Ovary (tissue), 3 donors: ENCODE results near the gene ZNF138.
"Not testable (repeated sequence)": the region's sequence is repeated elsewhere in the genome, so short reads cannot be mapped to it uniquely, and the experiment has no call there.

ENCODE experiments used
- POLR2A ChIP-seq: fragments of 450-650 bp; IDR thresholded peaks from one replicate; pipeline ENCODE4 v1.6.1; 2017; ENCODE audit warnings: antibody characterized with exemption, mild to moderate bottlenecking, moderate library complexity
- TF ChIP-seq, protein P1 (sequence below), 3 donors: fragments of 450-650 bp in 2 of 3; fragments of 200-600 bp in 1 of 3; IDR thresholded peaks; one replicate each; pipeline versions ENCODE4 v1.5.1 to v1.8.0; 2016 to 2022; ENCODE audit warnings: antibody characterized with exemption in 3 of 3, mild to moderate bottlenecking in 1 of 3
- donor health status: DM: no; HTN: no; CAD: no.

DNA sequence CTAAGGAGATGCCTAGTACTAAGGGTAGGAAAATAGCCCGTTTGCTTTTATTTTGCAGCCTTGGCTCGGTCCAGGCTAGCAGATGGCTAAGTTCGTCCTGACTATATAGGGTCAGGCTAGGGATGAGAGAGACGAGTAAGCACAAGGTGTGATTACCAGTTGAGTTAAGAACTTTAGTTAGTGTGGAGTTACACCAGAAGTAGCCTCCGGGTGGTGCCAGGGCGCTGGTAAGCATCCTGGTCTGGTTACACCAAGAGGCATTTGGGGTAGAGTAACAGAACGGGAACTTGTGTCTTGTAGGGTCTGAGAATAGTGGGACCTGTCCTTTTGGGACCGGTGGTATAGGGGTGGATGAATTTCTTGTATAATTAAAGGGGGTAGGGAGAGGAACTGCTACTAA is 41.6 kb downstream of the ZNF138 start:
- TF ChIP-seq, protein P1, sequence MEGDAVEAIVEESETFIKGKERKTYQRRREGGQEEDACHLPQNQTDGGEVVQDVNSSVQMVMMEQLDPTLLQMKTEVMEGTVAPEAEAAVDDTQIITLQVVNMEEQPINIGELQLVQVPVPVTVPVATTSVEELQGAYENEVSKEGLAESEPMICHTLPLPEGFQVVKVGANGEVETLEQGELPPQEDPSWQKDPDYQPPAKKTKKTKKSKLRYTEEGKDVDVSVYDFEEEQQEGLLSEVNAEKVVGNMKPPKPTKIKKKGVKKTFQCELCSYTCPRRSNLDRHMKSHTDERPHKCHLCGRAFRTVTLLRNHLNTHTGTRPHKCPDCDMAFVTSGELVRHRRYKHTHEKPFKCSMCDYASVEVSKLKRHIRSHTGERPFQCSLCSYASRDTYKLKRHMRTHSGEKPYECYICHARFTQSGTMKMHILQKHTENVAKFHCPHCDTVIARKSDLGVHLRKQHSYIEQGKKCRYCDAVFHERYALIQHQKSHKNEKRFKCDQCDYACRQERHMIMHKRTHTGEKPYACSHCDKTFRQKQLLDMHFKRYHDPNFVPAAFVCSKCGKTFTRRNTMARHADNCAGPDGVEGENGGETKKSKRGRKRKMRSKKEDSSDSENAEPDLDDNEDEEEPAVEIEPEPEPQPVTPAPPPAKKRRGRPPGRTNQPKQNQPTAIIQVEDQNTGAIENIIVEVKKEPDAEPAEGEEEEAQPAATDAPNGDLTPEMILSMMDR (IDR thresholded peaks at IDR 0.05): not testable (repeated sequence)
- TF ChIP-seq POLR2A: not testable (repeated sequence)
